GM18517 (cell line): ENCODE measurements around the gene TTC33.
"Not testable (repeated sequence)": the region's sequence is repeated elsewhere in the genome, so short reads cannot be mapped to it uniquely, and the experiment has no call there.

Experiments used
- ATAC-seq: cut with Tn5 transposase; IDR thresholded peaks from one replicate; pipeline ENCODE4 v1.9.1; 2021; ENCODE audit warnings: mild to moderate bottlenecking, moderate library complexity; ENCODE audit not compliant: unreplicated experiment

Gene TTC33

DNA sequence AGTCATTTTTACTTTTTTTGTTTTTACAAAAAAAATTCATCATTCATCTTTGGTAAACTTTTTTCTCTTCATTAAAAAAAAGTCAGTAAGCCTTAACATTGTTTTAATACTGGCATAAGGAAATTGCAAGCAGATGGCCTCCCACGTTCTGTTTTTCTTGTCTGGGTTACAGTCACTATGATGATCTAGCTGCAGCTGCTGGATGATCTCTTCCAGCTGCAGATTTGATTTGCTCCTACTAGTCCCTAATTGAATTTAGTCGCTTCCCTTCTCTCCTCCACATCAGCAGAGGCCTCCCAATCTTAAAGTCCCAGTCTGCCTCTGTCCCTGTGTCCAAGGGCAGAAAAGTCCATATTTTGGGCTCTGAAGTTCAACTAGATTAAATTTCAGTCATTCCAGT, 182.8 kb downstream of the TTC33 start:
- ATAC-seq: no peak

DNA sequence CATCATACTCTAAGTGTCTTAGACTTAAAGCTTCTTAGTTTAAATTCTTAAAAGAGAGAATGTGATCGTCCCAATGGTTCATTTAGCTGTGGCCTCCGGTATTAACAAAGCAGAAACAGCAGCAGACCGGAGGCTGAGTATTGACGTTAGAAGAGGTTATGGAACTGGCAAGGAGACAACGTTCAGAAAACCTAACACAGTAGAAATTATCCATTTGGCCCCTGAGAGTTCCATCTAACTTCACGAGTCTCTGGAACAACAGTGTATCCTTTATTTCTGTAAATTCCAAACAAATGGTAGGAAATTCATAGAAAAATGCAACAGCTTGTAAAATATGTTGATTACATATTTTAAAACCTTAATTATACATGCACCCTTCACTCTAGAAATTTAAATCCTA, 183.4 kb downstream of the TTC33 start:
- no peak for ATAC-seq

DNA sequence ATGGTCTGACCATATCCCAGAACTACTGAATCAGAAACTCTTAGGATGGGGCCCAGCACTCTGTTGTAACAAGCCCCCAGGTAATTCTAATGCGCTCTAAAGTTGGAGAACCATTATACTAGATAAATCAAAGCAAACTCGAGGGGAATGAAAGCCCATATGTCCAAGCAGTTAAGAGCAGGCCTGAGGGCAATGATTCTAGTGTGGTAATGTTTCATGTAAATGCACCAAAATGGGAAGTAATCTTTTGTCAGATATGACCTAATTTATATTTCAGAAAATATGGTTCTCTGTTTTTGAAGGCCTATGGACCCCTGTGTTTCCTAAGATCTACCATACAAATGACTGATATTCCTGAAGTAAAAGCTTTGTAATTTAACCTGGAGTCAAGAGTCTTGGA, 184.0 kb downstream of the TTC33 start:
- ATAC-seq: no peak

DNA sequence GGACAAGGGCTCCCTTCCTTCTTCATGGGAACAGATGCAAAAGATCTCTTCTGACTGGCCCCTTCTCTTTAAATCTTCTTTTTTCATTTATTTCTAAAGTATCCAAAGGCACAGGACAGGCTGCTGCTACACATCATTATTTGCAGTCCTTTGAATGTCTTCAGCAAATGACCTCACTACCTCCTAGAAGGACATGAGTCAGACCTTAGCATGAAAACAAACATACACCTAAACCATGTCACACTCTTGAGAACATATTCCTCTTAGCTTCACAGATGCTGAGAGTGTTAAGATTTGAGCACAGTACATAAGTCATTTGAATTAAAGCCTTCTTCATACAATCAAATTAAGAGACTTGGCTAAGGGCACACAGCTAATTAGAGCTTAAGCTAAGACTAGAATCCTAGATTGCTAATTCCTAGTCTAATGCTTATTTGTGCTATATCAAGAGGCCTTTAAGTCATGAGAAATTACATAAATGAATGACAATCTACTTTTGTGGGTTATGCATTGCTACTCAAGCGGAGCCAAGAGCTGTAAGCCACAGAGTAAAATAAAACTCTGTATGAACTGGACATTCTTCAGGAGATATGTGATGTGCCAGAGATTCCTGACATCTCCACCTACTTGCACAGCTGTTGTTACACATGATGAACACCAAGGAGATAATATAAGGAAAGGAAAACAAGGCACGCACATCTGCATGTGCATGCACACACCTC, 185.2 kb downstream of the TTC33 start:
- peak; percentile 88 for ATAC-seq

DNA sequence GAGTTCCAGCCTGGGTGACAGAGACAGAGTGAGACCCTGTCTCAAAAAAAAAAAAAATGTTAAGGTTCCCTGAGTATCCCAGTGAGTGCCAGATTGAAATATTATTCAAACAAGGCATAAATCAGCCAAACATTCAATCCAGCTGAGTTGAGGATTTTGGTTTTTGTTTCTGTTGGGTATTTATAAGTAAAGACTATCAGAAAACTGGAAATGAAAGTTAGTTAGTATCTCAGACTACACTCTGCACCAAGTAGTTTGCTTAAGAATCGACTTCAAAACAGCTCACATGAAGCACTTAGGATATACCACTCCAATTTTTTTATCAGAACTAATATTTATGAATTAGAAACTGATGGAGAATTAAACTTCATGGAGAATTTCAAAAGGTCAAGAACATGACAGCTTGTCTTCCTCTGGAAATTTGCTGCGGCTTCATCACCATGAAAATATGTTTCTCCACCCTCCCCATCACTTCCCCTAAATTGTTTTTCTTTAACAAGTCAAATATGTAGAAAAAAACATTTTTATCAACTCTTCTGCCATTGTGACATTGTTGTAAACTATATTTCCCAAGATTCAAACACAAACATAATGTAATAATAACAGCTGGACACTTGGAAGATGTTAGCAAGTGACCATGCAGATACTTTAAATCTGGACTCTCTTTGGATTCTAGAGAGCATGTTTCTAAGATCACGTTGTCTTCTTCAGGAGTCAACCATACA, 186.1 kb downstream of the TTC33 start:
- peak; percentile 55 for ATAC-seq

DNA sequence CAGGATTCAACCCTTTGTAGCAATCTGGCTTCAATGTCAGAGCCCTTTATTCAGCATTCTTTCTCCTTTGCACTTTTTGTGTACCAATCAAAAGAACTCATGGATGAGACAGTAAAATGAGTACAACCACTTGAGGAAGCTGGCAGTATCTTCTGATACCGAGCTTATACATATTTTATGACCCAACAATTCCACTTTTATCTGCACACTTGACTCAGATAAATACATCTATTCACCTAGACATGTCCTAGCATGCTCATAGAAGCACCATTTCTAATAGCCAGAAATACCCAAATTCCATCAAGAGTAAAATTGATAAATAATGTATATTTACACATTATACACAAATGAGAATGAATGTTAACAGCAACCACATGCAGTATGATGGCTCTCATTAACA, 187.2 kb downstream of the TTC33 start:
- no peak for ATAC-seq

DNA sequence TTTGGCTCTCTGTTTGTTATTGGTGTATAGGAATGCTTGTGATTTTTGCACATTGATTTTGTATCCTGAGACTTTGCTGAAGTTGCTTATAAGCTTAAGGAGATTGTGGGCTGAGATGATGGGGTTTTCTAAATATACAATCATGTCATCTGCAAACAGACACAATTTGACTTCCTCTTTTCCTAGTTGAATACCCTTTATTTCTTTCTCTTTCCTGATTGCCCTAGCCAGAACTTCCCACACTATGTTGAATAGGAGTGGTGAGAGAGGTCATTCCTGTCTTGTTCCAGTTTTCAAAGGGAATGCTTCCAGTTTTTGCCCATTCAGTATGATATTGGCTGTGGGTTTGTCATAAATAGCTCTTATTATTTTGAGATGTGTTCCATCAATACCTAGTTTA, 192.6 kb downstream of the TTC33 start:
- not testable (repeated sequence) for ATAC-seq

DNA sequence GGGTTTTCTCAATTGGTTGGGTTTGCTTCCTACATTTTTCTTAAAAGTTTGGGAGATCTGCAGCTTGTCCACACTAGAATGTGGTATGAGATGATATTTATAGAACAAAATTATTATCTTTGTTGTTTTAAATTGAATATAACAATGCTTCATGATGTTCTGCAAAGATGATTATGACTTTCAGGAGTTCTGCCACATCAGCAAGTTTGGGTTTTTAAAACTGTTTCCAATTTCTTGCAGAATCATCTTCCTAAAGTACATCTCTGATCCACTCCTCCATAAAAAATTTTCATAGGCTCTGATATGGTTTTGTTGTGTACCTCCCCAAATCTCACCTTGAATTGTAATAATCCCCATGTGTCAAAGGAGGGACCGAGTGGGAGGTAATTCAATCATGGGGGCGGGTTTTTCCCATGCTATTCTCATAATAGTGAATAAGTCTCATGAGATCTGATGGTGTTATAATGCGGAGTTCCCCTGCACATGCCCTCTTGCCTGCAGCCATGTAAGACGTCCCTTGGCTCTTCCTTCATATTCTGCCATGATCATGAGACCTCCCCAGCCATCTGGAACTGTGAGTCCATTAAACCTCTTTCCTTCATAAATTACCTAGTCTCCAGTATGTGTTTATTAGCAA, 195.2 kb downstream of the TTC33 start:
- ATAC-seq: no peak

DNA sequence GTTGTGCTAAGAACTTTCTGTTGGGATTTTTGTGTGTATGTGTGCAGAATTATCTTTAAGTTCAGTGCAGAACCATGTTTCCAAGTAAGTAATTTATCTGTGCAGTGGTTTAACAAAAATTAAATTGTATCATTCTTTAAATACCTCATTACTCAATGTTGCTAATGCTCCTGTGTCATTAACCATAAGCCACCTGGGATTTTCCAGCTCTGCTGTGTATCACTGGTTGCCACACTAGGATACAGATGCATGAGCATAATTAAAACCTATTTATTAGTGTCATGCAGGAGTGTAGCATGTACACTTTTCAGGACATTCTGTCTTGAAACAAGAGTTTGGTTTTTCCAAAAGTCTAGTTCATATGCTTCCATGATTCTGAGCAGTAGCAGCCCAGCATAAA, 196.5 kb downstream of the TTC33 start:
- no peak for ATAC-seq

DNA sequence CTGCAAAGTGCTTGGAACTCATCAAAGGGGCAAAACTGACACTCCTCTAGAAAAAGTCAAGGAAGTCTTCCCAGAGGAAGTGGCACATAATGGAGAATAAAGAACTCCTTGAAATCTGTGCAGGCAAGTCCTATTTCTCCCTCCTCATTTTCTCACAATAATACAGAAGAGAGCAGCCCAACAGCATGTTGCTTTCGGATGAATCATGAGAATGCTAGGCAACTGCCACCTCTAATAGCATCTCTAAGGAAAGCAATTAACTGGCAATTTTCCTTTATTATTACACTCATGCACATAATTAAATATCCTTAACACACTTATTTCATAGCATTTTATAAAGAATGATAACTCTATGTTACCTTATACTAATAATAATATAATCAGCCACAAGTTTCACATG, 198.3 kb downstream of the TTC33 start:
- no peak for ATAC-seq

DNA sequence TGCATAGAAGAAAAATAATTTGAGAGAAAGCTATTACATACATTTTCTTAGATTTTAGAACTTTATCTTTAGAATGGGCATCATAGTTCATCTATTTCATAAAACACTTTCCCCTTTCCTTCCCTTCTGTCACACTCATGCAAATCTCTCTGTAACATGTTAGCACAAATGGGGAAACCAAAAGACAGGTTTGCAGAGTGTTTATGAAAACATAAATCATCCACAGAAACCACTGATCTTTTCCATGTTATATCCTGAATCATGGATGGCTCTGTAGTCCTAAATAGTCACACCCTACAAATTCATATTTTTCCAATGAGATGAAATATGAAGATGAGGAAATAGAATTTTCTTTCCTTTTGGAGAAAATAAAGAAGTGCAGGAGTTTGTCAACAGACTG, 198.9 kb downstream of the TTC33 start:
- no peak for ATAC-seq

DNA sequence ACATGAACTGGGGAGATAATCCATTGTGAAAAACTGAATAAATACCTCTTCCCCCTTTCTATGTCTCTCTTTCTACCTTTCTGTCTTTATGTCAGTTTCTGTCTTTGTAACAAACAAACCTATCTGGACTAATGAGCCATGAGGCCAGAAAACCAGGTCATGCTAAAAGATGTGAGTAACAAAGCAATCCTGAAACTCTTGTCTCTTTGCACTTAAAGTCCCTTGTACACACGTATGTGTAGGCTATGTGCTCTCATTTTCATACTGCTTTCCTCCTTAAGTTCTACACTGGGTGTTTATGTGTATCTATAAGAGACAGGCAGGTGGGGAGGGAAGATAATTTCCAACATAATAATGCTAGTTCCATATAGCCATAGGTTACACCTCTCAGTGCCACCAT, 199.9 kb downstream of the TTC33 start:
- no peak for ATAC-seq

DNA sequence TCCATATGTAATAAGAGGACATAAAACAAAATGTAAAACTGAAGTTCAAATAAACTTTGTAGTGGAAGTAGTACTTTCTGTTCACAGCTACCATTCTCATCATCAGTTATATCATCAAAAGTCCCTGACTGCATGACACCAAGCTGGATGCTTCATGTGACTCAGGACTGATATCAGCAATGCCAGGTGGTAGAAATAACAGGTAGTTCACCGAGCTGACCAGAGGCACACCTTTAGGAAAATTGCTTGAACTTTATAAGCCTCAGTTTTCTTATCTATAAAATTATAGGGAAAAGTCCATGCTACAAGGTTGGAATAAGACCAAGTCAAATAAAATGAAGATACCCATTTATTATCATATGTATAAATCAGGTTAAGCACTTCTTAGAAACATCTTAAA, 200.9 kb downstream of the TTC33 start:
- no peak for ATAC-seq

DNA sequence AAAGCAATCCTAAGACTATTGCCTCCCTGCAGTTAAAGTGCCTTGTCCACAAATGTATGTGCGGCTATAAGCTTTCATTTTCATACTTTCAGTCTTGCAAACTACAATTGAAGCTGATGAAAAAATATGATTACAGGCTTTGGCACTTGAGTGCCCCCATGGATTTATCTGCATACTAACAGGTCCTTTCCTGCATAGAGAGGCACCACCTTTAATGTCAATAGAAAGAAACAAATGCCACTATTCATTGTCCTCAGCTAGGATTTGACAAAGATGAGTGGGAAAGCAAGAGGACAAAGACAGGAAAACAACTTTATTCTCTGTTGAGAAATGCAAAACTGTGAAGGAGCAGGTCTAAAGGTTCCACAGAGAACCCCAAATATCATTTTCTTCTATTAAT, 201.7 kb downstream of the TTC33 start:
- ATAC-seq: no peak

DNA sequence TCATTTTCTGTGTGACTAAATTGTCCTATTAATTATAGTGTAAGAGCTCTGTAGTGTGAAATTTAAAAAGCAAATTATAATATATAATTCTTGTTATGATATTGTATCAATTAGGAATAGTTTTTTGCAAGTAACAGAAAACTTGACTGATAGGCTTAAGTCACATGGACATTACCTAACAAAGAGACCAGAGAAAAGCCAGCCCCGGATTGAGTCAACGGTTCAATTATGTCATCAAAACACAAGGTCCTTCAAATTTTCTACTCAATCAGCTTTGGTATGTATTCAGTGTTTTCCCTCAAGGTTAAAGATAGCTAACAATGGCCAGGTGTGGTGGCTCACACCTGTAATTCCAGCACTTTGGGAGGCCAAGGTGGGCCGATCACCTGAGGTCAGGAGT, 202.8 kb downstream of the TTC33 start:
- no peak for ATAC-seq

DNA sequence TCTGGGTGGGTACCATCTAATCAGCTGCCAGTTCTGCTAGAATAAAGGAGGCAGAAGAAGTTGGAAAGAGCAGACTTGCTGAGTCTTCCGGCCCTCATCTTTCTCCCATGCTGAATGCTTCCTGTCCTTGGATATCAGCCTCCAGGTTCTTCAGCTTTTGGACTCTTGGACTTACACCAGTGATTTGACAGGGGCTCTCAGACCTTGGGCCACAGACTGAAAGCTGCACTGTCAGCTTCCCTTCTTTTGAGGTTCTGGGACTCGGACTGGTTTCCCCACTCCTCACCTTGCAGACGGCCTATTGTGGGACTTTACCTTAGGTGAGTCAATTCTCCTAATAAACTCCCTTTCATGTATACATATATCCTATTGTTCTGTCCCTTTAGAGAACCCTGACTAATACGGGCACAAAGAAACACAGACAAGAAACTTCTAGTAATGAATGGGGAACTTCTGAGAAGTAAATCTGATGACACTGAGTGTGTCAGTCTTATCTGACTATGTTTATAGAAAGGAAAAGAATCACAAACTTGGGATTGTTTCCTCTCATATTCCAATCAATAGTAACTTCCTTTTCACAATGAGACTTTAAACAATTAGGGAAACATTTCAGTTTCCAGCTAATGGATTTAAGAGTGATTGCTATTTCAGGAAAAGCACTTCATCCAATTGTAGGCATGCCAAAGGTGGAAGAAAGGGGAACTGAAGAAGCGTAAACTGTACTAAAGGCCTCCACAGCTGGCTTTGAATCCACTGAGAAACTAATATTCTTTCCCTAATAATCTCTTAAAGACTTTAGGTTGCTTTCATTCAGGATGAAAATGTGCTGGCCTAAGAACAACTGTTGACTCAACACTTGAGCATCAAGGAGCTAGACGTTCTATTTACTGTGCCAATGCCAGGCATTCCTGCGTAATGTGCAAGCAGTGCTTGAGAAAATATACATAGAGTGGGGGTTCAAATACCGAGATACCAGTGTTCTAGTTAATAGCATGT, 204.0 kb downstream of the TTC33 start:
- no peak for ATAC-seq

DNA sequence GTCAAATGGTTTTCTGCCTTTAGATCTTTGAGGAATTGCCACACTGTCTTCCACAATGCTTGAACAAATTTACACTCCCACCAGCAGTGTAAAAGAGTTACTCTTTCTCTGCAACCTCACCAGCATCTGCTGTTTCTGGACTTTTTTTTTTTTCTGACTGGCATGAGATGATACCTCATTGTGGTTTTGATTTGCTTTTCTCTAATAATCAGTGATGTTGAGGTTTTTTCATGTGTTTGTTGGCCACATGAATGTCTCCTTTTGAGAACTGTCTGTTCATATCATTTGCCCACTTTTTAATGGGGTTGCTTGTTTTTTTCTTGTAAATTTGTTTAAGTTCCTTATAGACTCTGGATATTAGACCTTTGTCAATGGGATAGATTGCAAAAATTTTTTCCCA, 205.3 kb downstream of the TTC33 start:
- ATAC-seq: no peak

DNA sequence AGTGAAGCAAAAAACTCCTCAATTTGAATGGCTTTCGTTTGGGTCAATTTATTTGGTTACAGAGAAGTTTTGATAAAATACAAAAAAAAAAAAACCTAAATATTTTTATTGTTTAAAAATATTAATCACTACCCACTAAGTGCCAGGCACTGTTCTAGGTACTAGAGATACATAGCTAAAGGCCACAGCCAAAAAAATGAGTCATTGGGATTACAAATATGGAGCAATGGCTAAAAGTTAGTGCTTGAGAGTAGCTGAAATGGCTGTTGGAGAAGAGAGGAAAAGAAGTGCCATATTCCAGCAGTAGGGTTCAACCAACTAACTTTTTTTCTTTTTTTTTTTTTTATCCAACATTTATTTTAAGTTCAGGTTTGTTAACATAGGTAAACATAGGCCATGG, 206.1 kb downstream of the TTC33 start:
- no peak for ATAC-seq

DNA sequence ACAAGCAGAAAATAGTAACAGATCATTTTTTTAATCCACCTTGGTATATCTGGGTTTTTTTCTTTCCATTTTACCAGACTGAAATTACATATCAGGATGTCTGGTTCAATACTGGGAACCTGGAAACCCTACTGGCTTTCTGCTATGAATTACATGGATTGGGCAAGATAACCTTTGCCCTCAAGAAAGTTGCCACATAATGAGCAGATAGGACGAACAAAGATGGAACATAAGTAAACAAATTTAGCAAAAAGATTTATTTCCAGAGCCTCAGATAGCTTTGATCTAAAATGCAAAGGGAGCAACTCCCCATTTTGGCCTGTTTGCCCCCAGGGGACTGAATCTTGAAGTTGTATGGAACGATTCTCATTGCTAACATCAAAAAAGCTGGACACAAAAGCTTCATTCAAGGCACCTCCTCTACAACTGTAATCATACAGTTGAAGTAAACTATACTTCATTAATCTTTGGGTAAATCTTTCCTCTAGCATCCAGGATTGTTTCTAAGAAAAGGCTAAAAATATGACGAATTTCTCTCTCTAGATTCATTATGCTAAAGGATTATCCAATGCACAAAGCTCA, 207.7 kb downstream of the TTC33 start:
- no peak for ATAC-seq

DNA sequence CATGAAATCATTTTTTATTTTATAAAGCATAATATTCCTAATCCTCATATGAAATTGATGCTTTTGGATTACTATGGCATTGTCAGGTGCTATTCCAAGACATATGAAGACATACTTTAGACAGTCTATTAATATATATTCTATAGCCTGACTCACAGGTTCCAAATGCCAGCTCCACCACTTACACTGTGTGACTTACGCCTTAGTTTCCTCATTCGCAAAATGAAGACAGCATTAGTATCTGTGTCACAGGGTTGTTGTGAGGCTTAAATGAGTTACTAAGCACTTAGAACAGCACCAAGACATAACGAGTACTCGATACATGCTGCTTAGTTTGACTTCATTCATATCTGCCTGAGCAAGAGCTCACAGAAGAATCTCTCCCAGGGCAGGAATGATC, 208.2 kb downstream of the TTC33 start:
- no peak for ATAC-seq

DNA sequence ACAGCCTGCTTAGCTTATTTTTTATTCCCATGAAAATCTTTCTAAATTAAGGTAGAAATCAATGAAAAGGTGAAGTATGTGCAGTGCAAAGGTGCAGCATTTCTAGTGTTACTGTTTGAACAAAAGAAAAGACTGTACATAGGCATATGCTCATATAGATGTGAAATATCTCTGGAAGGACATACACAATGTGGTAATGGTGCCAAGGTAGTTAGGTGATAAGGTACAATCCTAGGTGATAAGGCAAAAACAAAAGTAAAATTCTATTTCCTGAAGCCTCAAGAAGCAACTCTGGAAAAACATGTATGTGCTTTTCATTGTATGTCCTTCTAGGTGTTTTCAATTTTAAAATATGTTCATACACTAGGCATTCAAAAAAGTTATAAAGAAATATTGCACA, 215.5 kb downstream of the TTC33 start:
- no peak for ATAC-seq
